HL-60 (cell line): ENCODE measurements around the gene TMEM131L.

Experiments
- CTCF ChIP-seq: IDR thresholded peaks from one replicate; pipeline ENCODE4 v1.5.1; 2011; ENCODE audit warnings: low read length, control low read depth, inconsistent platforms; ENCODE audit not compliant: insufficient read depth
- GABPA ChIP-seq: IDR thresholded peaks from 2 replicates; pipeline ENCODE4 v1.6.1; 2012; ENCODE audit warnings: low read depth
- POLR2AphosphoS5 ChIP-seq: IDR thresholded peaks from 2 replicates; pipeline ENCODE4 v1.6.1; 2012; ENCODE audit warnings: low read depth
- TF ChIP-seq, protein P1 (sequence below): IDR thresholded peaks from 2 replicates; pipeline ENCODE4 v1.6.1; 2012; ENCODE audit warnings: low read depth; ENCODE audit not compliant: insufficient replicate concordance

- no peak for TF ChIP-seq CTCF
- no peak for TF ChIP-seq POLR2AphosphoS5
- TF ChIP-seq, protein P1, sequence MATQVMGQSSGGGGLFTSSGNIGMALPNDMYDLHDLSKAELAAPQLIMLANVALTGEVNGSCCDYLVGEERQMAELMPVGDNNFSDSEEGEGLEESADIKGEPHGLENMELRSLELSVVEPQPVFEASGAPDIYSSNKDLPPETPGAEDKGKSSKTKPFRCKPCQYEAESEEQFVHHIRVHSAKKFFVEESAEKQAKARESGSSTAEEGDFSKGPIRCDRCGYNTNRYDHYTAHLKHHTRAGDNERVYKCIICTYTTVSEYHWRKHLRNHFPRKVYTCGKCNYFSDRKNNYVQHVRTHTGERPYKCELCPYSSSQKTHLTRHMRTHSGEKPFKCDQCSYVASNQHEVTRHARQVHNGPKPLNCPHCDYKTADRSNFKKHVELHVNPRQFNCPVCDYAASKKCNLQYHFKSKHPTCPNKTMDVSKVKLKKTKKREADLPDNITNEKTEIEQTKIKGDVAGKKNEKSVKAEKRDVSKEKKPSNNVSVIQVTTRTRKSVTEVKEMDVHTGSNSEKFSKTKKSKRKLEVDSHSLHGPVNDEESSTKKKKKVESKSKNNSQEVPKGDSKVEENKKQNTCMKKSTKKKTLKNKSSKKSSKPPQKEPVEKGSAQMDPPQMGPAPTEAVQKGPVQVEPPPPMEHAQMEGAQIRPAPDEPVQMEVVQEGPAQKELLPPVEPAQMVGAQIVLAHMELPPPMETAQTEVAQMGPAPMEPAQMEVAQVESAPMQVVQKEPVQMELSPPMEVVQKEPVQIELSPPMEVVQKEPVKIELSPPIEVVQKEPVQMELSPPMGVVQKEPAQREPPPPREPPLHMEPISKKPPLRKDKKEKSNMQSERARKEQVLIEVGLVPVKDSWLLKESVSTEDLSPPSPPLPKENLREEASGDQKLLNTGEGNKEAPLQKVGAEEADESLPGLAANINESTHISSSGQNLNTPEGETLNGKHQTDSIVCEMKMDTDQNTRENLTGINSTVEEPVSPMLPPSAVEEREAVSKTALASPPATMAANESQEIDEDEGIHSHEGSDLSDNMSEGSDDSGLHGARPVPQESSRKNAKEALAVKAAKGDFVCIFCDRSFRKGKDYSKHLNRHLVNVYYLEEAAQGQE = no peak
- TF ChIP-seq GABPA = no peak
These were observed 110.9 kb downstream of the TMEM131L start for GRCh38 chr4:153577053-153577452.
